RWPE1 (cell line): Measurements from ENCODE around the gene LRRC47.

Experiments
- CTCF ChIA-PET: fragments of 350-600 bp; sonication (Branson Sonifier 250); formaldehyde crosslinking; extraction: SDS; loops from one replicate; lab custom pipeline; 2021; lab: Yijun Ruan, JAX
- POLR2A ChIA-PET: fragments of 400-600 bp; formaldehyde crosslinking; extraction: SDS; loops from one replicate; lab custom pipeline; 2020; ENCODE audit warnings: antibody characterized with exemption; ENCODE audit not compliant: low non-redundant PET; lab: Yijun Ruan, JAX
- DNase-seq: peaks from one replicate; pipeline ENCODE4 v3.0.0; 2012; ENCODE audit warnings: low spot score
- H3K27ac ChIP-seq: fragments of 450-650 bp; 2 replicates; pipeline ENCODE4 v1.5.1; 2017
- CTCF ChIP-seq: fragments of 450-650 bp; conservative IDR thresholded peaks from 2 replicates; pipeline ENCODE4 v1.5.1; 2017; ENCODE audit warnings: low read depth, mild to moderate bottlenecking

LRRC47 gene

GRCh38 chr1:3770047-3770765, 26.1 kb downstream of the LRRC47 start:
- CTCF ChIA-PET: interaction anchor here (1.2 kb wide), 1 partner anchor 46 kb away, joined by 4 read pairs; no protein-coding TSS in a partner anchor

GRCh38 chr1:3768811-3769390, 27.4 kb downstream of the LRRC47 start:
- POLR2A ChIA-PET: interaction anchor here (1.5 kb wide), 1 partner anchor 27 kb away, joined by 5 read pairs; the partner anchor contains the start of gene LRRC47

More at GRCh38 chr1:3770047-3770765, 26.1 kb downstream of the LRRC47 start:
- no peak for TF ChIP-seq CTCF
- DNase-seq: no peak
- H3K27ac ChIP-seq: no peak overlapping the region
- POLR2A ChIA-PET: no interaction called here

GRCh38 chr1:3767328-3767925, 28.9 kb downstream of the LRRC47 start:
- POLR2A ChIA-PET: interaction anchor here (1.5 kb wide), 1 partner anchor 29 kb away, joined by 5 read pairs; the partner anchor contains the start of gene LRRC47
- TF ChIP-seq CTCF: no peak
- CTCF ChIA-PET: interaction anchor here (1.0 kb wide), 1 partner anchor 26 kb away, joined by 3 read pairs; no protein-coding TSS in a partner anchor
- H3K27ac ChIP-seq: no peak overlapping the region
- DNase-seq: no peak

More at GRCh38 chr1:3768811-3769390, 27.4 kb downstream of the LRRC47 start:
- CTCF ChIA-PET: interaction anchor here (0.8 kb wide), 1 partner anchor 261 kb away, joined by 3 read pairs; no protein-coding TSS in a partner anchor
- TF ChIP-seq CTCF: no peak
- no peak for DNase-seq
- no peak overlapping the region for H3K27ac ChIP-seq

- DNase-seq: no peak
- CTCF ChIA-PET: no interaction called here
These were observed 32.8 kb downstream of the LRRC47 start for GRCh38 chr1:3763351-3764125.

GRCh38 chr1:3762873-3763228, 33.4 kb downstream of the LRRC47 start:
- no peak overlapping the region for H3K27ac ChIP-seq
- no peak for TF ChIP-seq CTCF
- CTCF ChIA-PET: no interaction called here
- POLR2A ChIA-PET: no interaction called here
- no peak for DNase-seq

More at GRCh38 chr1:3763351-3764125, 32.8 kb downstream of the LRRC47 start:
- no peak overlapping the region for H3K27ac ChIP-seq
- POLR2A ChIA-PET: no interaction called here
- TF ChIP-seq CTCF: no peak
